GM18499 (cell line): ENCODE data around the gene AKAP13.
"Not testable (repeated sequence)": the region's sequence is repeated elsewhere in the genome, so short reads cannot be mapped to it uniquely, and the experiment has no call there.

Source experiments
- ATAC-seq: cut with Tn5 transposase; IDR thresholded peaks from one replicate; pipeline ENCODE4 v1.9.1; 2021; ENCODE audit warnings: moderate number of reproducible peaks; ENCODE audit not compliant: insufficient read depth, unreplicated experiment

Gene AKAP13

DNA sequence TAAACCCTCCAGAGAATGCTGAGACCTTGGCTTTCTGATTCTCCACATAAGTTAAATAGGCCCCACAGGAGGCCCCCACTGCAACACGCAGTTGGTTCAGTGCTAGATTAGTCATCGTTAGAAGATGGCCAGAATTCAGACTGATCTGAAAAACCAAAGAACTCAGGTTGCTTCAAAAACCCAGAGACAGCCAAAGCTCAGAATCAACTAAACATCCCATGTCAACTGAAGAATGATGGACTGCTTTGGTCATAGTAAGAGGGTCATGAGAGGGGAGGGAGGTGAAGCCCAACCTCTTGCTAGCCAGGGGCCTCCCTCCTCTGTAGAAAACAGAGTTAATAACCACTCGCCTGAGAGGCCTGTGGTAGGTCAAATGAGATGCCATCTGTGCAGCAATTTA lies 93.1 kb downstream of the AKAP13 start:
- no peak for ATAC-seq

DNA sequence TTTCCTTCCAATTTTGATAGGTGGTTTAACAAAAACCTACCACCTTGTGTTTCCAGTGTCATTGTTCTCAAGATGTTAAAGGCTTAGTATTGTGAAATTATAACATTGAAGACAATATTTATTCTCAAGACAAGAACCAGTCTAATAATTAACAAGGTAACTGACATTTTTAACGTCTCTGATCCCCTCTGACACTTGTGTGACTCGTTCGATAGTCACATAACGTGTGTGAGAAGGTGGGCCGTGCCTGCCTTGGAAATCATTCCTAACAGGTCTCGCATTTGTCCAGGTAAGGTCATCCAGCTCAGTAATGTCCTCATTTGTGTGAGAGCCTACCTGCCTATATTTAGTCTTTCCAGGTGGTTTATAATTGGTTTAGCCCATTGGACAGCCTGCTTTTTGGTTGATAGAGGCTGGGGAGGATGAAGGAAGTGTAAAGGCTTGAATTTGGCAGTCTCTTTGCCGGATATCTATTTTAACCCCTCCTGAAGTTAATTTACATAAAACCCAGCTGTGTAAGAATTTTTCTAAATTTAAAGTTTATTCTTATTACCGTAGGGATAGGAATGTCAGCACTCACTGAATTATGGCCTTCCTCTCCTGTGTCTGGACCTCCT lies 94.4 kb downstream of the AKAP13 start:
- peak; percentile 33 for ATAC-seq

DNA sequence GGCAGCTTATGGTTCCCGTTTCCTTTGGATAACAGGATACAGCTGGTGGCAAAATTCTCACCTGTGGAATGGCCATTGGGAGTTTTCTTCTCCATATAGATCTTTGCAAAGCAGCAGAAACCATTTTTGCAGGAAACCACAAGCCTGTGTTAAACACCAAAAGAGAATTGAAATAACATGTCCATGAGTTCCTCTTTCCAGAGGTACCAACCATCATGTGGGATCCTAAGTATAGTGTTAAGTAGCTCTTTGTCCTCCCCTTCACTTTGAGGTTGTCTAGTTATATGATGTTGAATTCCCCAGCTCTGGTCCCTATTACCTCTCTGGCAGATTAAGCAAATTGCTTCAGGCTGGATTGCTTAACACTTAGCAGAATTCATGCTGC lies 94.9 kb downstream of the AKAP13 start:
- ATAC-seq: peak; percentile 66

DNA sequence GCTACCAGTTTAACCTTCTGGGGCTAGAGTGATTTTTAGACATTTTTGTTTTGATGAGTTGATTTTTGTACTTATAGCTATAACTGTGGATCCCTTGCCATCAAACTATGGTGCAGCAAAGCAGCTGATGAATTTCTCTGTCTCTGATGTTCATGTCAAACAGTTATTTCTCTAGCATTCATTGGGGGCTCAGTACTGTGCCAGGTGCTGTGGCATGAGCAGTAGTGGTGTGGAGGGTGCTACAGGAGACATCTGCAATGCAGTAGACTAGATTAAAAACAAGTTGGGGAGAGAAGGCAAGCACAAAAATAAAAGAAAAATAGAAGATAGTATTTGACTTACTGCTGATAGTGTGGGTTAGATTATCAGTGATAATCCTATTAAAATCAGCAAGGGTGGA lies 95.3 kb downstream of the AKAP13 start:
- ATAC-seq: no peak

DNA sequence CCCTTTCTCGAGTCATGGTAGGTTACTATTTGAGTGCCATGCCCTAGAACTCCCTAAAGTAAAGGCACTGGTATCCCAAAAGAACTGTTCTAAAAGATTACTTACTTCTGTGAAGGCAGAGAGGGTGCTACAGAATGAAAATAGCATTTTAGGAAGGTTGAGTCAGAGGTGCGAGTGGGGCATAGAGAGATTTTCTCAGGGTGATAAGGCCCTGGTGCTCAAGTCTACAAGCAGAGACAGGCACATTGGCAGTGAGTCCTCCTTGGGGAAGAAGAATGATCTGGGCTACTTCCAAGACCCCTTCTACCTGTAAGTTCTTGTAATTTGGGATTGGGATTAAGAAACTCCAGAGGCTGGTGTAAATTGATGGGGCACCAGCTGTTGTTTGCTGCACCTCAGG lies 96.7 kb downstream of the AKAP13 start:
- ATAC-seq: no peak

DNA sequence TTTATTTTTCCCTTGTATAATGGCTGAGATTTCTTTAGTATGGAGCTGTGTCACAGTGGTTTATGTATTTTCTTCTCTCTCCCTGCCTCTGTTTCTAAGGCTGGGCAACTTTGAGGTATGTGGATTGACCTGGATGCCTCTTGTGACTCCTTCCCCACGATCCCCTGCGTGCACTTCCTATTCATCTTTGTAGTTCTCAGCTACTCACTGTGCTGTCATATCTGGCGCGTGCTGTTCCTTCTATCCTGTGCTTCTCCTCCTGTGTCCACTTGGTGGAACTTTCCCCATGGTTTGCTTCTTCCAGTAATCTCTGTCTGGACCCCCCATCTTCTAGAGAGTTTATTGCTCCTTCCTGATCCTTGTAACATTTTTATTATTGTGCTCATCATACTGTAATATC lies 97.3 kb downstream of the AKAP13 start:
- no peak for ATAC-seq

DNA sequence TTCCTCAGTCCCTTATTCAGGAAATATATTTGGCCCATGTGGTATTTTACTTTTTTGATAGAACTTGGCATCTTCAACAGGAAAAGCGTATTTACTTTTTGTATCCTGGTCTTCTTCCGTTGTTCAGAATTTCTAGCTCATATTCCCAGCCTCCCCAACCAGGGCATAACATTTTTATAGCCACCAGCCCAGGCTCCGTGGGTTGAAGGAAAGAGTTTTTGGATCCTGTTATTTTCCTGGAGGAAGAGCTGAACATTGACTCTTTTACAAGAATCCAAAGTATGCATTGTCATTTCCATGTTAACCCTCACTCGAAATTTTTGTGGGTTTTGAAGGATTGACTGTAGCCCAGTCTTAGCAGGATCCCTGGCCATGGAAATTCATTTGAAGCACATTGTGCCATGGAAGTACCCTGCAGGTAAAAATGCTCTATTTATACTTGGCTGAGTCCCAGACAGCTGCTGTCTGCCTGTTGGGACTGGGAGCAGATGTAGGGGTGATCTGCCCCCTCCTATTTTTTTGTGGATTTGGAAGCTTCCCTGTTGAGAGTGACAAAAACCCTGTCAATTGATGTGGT lies 98.8 kb downstream of the AKAP13 start:
- ATAC-seq: no peak

DNA sequence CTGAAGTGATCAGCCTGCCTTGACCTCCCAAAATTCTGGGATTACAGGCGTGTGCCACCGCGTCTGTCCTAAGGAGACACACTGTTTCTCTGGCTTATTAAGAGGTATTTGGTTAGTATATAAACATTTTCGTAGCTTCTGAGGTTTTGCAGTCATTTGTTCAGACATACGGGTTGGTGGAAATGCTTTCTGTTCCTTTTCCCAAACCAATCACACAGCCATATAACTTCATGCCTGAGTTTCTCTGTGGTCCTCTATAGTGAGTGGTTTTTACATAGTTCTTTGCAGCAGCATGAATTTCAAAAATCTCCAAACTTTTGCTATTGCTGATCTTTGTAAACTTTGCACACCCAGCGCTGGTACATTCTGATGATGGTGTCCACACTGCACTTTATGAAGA lies 100.5 kb downstream of the AKAP13 start:
- ATAC-seq: no peak

DNA sequence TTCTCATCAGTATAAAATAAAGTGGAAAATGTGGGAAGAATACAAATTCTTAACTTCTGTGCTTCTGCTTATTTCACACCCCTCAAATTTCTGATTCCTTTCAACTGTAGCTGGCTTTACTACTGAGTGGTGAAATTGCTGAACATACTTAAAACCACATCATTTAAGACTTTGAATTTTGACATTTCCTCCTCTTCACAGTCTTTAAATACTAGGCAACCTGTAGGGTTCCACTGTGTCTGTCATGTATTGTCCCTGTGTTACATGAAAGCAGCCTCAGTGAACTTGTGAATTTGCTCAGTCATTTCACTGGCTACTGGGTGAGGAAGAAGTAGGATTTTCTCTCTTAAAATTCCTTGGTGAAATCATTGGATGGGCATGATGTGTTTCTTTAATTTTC lies 101.1 kb downstream of the AKAP13 start:
- not testable (repeated sequence) for ATAC-seq

DNA sequence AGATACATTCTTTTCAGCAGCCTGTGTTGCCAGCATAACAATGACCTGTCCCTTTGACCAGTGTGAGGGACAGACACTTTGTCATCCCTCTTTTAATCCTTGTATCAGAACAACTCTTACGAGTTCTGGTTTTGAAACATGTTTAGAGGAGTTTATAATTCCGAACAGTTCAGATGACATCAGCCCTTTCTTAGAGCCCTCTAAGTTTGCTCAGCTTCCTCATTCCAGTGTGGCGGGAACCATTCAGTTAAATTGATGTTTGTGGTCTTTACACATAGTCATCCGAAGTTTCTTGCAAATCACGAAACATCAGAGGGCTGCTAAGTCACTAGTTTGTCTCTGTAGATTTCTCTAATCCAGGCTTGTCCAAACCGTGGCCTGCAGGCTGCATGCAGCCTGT lies 102.5 kb downstream of the AKAP13 start:
- no peak for ATAC-seq

DNA sequence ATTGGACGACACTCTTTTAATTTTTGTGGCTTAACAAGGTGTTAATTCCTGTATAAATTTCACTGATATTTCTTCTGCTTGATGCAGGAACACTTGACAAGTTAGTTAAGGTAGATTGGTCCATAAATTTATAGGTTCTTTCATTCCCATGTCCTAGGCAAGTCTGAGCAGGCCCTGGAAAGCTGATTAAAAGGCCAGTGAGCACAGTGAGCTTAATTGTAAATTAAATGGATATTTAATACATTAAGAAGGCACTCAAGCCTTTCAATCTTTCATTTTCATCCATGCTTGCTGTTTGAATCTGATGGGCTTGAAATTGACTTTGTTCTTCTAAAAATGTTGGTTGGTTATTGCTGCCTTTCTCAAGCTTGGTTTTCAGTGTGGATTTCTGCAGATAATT lies 103.6 kb downstream of the AKAP13 start:
- not testable (repeated sequence) for ATAC-seq

DNA sequence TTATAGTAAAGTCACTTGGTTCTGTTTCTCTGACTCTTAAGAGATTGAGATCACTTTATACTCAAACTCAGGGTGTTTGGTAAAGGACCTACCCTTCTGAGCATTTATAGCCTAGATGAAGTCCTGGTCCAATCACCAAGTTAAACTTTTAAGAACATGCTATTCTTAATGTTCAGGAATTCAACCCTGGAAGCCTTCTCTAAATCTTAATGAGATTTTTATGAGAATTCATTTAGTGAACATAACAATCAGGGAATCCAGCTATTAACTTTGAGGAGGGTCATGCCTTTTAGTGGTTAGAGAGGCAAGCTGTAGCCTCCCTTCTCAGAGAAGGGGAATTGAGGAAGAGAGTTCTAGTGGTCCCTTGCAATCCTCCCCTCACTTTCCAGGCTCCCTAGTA lies 104.5 kb downstream of the AKAP13 start:
- not testable (repeated sequence) for ATAC-seq

DNA sequence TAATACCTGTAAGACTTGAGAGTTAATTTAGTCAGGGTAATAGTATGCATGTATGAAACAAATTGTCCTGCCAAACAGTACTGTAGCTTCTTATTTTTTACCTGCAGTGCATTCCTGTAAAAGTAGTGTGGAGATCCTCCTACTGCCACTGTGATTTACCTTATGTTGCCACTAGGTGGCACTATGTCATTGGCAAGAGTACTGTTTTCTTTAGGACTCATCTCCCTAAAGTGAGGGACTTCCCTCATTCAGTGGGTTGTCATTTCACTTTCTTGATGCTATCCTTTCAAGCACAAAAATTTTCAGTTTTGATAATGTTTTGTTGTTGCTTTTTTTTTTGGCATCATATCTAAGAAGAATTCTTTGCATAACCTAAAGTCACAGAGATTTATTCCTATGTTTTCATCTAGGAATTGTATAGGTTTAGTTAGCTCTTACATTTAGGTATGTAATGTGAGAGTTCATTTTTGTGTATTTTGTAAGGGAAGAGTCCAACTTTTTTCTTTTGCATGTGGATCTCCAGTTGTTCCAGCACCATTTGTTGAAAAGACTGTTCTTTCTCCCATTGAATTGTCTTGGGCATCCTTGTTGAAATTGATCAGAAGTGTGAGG lies 105.7 kb downstream of the AKAP13 start:
- peak; percentile 40 for ATAC-seq

DNA sequence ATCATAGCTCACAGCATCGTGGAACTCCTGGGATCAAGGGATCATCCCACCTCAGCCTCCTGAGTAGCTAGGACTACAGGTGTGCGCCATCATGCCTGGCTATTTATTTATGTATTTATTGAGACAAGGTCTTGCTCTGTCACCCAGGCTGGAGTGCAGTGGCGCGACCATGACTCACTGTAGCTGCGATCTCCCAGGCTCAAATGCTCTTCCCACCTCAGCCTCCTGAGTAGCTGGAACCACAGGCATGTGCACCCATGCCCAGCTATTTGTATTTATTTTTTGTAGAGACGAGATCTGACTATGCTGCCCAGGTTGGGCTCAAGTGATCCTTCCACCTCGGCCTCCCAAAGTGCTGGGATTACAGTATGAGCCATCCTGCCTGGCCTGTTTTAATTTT lies 107.4 kb downstream of the AKAP13 start:
- ATAC-seq: not testable (repeated sequence)

DNA sequence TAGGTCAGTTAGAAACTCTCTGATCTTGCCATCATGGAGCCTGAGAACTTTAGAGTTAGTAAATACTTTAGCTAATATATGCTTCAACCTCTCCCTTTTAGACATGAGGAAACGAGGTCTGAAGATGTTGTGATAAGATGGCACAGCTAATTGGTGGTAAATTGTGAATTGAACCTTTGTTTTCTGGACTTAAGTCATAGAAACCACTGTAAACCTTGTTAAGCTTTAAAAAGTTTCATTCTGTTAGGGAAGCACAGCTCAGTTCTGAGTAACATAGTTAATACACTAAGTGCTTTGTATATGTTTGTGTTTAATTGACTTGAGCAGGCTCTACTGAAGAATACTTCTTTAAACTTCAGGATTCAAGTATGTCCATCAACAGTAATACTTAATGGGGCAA lies 108.6 kb downstream of the AKAP13 start:
- no peak for ATAC-seq

DNA sequence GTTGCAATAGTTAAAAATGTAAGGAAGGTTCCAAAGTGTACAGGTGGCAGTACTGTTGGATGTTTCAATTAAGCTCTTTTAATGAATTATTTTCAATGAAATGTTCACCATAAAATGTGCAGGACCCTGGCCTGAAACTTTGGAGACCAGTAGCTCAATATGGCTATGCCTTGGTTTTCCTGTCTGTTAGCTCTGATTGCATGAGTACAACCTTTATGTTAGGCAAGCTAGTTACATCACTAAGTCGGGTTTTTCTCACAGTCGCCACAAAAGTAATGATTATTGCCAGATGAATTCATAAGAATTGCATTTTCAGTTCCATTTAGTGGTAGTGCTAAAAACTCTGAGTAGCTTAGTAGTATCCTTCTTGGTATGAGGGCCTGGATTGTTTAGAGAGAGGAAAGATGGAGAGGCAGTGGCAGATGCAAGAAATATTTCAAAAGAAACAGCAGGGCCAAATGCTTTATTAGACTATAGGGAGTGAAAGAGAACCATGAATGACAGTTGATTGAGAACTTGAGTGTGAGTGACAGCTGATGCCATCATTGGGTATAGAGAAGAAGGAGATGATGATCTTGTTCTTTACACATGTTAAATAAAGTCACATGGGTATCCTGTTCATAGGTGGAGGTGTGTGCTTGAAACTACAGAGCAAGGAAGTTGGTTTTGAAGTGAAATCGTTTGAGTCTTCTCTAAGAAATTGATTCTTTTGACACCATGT lies 109.5 kb downstream of the AKAP13 start:
- ATAC-seq: no peak

DNA sequence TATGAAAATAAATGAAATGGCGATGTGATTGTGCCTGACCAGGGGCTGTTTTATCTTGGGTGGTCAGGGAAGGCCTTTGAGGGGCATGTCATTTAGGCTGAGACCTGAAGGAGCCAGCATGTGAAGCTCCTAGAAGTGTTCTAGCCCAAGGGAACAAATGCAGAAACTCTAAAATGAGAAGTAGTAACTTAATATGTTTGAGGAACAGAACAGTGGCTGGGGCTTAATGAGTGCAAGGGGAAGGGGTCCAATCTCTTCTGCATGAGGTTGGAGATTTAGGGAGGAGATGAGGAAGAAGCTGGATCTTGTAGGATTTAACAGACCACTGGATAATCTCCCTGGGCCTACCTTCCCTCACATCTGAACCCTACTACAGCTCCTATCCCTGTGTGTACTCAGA lies 110.5 kb downstream of the AKAP13 start:
- no peak for ATAC-seq

DNA sequence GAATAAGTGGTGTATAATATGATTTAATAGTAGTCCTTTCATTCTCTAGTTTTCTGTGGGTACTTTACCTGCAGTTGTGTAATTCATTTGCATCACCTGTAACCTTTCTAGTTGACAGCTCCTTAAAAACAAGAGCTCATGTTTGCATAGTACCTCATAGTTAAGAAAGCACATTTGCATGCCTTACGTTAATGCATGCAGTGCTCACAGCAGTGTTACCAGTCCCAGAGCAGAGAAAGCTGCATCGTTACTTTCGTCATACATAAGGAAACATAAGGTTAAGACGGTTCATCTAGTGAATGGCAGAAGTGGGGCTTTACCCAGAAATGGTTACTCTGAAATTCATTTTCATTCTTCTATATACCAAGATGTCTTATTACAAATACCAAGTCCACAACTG lies 111.3 kb downstream of the AKAP13 start:
- ATAC-seq: no peak

DNA sequence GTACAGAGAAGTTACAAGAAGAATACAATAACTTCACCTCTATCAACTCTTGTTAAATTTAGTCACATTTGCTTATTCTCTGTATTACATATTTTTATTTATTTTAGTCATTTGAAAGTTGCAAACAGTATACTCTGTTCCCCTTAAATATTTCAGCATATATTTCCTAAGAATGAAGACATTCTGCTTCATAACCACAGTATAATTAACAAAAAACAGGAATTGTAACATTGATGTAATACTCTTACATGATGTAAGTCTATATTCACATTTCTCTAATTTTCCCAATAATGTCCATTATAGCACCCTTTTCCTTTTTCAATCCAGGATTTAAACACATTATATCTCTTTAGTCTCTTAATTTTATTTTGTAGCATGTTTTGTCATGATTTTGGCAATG lies 112.0 kb downstream of the AKAP13 start:
- ATAC-seq: no peak

DNA sequence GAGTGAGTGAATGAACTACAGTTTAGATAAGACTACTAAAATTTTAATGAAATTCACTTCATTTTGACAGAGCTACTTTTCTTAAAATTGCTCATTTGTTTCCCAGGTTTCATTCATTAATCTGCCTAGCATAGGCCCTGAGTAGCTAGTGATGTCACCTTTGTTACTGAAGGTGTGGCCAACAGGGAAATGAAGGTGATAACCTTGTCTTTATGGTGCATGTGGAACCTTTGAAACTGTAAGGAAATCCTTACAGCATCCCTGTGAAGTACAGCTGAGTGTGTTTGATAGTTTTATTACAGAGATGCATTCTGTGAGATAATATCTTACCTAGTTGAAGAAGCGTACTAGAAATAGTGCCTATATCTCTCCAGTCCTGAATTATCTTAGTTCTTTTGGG lies 112.9 kb downstream of the AKAP13 start:
- ATAC-seq: no peak

DNA sequence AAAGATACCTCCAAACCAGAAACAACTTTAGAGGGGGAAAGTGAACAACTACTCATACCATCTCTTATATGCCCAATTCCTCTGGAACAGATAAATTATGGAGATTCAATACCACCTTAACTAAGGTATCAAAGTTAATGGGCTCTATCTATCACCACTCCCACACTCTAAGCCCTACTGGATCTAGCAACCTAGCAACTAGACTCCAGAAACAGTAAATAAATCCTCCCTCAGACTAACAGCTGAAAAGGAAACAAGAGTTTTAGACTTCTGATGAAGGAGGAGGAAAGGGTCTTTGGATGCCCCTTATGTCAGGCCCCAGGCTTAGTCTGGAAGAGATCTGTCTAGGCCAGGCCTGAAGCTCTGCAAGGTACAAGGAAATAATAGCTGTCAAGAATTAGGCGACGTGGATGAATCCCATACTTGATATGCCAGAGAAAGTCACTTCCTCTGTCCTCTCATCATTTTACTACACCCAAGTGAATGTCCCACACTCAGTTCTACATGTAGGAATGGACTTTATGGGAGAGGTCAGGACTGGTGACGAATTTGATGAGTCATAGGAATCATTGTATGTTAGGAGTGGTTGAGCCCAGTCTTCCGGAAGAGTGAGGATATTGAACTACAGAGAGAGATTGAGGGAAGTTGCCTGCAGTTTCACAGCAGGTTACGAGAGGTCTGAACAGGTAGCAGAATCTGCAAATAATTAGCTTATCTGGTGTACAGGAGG lies 113.8 kb downstream of the AKAP13 start:
- ATAC-seq: no peak
